NCI-H748 (cell line): ENCODE results near the gene FGGY.

Experiments
- DNase-seq: peaks from one replicate; lab custom pipeline; 2025; ENCODE audit not compliant: unreplicated experiment; lab: John Stamatoyannopoulos, UW

The FGGY gene

DNA sequence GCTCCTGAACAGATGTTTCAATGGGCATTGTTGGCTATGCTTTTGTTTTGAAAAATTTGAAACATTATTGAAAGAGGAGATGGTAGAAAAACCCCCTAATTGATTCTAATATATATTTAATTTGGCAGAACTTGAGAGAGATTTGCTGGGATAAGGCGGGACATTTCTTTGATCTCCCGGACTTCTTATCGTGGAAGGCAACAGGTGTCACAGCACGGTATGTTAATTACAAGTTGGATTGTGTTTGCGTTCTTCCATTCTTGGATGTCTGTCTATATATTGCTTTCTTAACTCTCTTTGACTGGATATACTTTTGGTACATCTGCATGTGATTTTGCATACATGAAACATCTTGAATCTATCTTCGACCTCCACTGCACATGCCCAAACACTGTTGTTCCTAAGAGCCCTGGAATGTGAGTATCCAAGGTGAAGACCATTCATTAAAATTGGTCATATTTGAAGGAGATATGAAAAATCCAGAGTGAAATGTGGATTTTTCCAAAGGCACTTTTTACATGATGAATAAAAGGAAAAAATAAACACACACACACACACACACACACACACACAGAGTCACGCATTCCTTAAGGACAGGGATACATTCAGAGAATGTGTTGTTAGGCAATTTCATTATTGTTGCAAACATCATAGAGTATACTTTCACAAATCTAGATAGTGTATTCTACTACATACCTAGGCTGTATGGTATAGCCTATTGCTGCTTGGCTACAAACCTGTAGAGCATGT is 81.9 kb downstream of the FGGY start:
- no peak for DNase-seq

DNA sequence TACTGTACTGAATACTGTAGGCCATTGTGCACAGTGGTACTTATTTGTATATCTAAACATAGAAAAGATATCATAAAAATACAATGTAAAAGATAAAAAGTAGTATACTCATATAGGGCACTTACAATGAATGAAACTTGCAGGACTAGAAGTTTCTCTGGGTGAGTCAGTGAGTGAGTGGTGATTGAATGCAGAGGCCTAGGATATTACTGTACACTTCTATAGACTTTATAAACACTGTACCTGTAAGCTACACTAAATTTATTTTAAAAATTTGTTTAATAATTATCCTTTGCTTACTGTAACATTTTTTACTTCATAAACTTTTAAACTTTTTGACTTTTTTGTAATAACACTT is 82.5 kb downstream of the FGGY start:
- DNase-seq = no peak

DNA sequence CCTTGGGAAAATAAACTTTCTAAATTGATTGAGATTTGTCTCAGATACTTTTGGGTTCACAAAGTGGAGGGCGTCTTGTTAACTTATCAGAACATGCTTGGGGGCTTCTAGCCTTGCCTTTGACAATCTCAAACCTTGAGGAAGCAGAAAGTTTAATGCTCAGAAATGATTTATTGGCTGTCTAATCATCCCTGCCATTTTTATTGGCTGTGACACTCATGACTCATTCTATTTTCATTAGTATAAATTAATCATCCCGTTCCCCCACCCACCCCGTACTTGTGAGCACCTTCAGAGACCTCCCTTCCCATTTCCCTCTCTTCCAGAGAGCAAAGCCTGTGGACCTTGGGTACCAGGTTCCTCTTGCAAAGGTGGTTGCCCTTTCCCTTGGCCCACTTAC is 87.1 kb downstream of the FGGY start:
- DNase-seq = no peak

DNA sequence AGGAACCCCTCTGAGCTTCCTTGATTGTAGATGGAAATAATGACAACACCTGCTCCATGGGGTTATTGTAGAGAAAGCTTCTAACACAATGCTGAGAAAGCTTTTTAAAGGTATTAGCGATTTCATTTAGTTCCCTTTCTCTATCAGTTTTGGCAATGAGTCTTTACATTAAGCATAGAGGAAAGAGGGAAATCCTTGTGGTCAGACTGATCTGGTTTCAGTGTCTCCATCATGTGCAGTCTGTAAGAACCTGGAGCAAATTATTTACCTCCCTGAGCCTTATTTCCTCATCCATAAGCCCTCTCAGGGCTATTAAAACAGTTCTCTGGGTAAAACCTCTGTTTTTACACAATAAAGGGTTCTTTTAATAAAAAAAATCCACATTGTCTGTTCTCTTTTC is 87.5 kb downstream of the FGGY start:
- peak; percentile 52 for DNase-seq

DNA sequence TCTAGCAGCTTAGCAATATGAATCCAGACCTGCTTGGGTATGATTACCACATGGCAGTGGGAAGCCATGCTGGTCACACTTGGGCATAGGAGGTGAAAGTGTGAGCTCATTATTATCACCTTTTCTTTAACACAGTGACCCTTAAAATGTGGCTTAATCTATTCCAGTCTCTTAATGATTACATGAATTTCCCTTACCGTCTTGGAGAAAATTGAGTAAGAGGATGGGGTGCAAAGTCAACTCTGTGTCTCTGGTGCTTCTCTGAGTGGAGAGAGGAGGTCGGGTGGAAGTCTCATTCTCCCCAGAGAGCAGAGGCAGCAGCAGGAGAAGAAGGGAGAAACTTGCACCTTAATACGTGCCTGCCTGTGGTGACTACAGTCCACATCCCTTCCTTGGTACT is 91.3 kb downstream of the FGGY start:
- DNase-seq = no peak

DNA sequence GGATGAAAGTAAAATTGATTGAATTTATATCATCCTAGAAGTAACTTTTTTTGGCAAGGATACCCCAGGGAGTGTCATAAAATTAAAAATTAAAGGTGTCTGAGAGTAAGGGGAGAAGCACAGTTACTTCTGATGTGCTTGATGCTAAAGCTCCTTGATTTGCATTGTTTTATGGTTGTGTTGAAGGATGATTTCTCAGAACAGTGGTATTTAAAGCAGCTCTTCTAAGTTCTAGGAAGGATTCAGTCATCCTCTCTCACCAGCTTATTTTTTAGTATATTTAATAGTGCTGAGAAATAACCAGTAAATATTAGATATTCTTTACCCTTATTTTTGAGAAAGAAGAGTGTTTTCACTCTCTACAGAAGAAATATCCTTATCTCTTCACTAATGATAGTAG is 93.0 kb downstream of the FGGY start:
- no peak for DNase-seq

DNA sequence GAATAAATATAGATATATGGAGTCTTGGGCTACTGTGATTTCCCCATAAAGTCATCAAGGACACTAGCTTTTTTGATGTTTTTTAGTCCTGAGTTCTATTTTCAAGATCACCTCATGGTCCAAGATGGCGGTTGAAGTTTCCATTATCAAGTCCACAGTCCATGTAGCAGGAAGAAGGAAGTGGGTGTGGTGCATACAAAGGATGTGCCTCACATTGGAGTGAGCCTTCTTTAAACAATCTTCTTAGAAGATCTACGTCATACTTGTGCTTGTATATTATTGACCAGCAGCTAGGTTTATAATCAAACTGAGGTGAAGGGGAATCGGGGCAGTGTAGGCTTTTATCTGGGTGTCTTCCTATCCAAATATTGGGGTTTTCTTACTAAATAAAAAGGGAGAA is 93.4 kb downstream of the FGGY start:
- no peak for DNase-seq

DNA sequence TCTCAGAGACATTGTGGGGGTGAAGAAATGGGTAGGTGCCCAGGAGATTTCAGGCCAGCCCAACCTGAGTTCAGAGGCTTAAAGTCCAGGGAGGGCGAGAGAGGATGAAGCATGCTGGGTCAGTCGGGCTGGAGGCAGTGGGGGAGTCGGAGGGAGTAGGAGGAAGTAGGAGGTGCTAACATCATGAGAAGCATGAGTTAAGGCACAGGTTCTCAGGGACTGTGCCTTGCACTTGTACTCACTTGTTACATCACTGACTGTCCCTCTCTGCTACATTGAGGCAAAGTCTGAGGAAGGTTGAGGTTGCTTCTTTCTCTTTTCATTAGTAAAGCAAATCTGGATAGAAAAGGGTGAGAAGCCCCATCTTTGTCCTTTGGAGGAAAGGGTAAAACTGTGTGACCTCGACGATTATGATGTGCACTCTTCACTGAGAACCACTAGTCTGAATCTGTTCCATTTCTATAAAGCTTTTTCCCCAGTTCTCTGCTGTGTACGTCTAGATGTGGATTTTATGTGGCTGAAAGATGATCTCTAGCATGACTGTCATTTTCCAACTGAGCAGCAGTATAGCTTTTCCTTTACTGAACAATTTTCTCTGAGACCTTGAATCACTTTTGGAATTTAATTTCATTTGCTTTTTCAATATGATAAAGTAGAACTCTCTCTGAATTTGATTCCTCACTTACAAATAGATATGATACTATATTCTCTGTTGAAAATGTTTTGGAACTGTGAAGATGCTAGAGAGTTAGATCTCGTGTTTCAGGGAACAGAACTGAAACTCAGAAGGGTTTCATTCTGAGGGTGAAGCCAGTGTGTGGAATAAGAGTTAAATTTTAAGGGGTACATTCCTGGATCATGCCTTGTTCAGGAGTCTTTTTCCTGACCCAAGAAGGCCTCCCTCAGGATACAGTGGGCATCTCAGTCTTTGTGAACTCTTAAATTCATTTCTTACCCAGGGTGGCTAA is 94.6 kb downstream of the FGGY start:
- DNase-seq = no peak

DNA sequence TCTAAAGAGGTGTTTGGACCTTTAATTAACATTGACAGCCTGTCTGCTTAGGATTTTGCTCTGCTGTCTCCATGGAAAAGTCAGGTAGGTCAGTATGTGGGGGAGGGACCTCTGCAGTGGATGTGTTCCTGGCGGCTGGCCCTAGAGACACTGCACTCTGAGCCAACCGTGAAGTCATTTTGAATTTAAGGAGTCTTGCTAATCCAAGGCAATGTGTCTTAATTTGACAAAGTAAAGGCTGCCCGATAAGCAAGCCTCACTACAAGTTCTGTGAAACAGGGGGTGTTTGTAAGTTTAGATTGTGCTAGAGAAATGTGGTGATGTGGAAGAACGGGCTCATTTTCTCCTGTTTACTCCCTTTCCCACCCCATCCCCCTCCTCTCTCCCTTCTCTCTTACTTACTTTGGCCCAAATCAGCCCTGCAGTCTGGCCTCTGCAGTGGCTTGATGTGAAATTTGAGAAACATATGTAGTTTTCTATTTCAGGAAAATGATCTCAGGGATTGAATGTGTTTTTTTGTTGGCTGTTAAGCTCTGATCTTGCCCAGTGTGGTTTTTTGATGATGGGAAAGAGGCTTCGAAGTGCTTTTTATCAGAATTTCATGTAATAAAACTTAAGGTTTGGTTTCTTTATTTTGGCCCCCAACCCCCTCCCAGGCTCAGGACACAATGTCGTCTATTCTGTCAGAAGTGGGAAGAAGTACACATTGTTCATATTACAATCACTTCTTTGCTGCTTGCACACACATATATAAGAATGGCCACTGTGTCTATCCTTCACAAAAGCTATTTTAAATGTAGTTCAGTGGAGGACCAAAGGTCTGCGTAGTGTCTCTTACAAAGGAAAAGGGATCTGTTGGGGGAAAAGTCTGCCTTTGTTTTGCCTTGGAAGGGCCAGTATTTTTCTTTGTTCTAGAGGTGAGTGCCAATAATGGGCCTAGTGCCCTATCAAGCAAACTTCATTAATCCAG is 96.6 kb downstream of the FGGY start:
- DNase-seq = peak; percentile 28

DNA sequence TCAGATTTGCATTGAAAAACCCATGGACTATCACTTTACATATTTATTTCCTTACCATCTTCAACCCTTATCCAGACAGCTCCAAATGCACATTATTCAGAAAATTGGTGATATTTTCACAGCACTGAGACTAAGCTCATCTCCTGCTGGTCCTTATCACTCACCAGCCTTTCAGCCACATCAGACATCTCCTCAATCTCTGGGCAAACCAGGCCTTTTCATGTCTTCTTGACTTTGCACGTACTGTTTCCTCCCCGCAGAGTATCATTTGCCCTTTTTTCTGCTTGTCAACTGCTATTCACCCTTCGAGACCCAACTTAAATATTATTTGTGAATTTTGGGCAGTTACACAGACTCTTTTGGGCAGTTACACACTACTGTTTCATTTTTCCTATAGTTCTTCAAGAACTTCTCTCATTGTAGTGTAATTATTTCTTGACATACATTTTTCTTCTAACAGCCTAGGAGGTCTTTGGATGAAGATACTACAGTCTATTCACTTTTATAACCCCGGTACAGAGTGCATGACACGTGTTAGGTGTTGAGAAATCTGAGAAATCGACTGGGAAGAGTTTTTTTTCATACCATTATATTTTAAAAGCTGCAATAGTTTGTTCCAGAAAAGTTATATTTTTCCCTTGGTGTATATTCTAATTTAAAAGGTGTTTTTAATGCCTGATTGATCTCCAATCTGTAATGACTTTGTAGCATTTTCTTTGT is 98.0 kb downstream of the FGGY start:
- no peak for DNase-seq

DNA sequence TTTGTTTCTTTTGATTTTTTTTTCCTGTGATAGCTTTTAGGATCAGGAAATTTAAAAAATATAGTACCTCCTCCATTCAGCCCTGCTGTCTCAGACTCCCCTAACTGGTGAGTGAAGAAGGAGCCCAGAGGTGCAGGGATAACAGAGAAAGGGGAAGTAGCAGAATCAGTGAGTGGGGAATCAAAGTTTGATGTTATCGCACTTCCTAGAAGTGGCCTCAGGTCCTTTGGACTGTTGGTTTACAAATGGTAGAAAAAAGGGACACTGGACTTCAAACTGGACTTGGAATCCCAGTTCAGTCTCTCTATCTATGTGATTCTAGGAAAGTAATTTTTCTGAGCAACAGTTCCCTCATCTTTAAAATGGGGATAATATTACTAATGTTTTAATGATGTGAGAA is 99.5 kb downstream of the FGGY start:
- DNase-seq = no peak

DNA sequence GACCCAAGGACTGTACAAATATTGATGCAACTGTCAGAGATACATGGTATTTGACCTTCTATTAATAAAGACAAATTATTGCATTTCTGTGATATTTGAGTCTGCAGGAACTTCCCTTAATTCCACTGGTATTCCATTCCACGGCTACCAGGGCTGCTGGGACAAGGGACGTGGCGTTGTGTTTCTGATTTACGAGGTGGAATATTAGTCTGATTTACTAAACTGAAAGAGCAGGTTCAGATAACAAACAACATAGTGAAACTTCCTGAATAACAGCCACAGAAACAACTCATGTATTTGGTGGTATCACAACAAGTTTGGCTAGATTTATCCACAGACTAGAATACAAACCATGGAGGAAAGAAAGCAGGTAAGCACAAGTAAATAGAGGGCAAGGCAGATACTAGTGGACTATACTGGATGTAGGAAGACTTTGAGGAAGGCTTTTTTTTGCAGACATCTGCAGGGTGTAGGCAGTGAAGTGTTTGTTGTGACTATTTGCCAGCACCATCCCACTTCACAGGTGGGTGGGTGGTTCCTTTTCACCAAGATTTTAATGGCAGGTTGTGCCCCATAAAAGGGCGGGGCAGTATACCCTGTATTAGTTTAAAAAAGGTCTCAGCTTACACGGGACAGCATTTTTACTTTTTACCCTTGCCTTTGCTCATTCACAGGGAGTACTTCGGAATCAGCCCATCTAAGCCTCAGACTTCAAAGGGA is 100.4 kb downstream of the FGGY start:
- peak; percentile 10 for DNase-seq

DNA sequence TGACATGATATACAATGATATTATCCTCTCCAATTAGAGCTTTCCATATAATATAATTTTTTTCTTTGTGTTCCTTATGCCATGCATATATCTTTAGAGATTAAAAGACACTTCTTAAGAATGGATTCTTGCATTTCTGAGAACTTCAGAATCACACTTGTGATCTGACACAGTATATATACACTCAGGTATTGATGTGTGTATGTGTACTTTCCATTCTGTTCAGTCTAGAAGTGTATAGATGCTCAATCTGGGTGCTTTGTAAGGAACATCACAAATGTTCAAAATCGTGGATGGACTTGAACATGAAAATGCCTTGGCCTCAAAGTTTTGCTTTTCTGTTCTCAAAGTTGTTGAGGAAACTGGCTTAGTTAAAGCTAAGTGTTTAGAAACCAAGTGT is 102.7 kb downstream of the FGGY start:
- no peak for DNase-seq

DNA sequence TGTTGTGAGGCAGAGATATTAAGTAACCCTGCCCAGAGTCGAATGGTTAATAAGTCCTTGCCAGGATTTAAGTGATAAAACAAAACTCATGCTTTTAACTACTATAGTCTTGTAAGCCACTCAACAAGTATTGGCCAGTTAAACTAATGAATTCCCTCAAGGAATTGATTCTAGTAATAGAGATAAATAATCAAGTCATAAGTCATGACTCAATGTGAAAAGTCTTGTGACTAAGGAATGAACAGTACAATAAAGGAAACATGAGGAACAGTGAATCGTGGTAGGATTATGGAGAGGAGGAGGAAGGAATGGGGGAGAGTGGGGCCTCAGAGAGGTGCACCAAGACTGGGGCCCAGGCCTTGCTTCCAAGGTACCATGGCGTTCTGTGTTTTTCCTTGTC is 104.7 kb downstream of the FGGY start:
- no peak for DNase-seq

DNA sequence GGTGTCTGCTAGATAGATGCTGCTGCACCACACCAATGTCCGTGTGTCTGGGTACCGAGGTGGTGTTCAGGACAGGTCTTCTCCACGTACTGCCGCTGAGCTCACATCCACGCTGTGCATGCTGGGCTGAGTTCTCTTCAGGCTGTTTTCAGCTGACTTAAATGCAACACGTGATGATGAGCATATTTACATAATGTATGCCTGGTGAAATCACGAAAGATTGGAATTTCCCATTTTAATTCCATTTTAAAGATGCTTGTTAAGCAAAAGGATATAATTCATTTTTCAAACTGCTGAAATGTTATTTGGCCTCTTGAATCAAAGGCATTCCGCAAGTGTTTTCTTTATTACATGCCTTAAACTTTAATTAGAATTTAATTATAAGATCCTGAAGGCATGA is 107.9 kb downstream of the FGGY start:
- no peak for DNase-seq

DNA sequence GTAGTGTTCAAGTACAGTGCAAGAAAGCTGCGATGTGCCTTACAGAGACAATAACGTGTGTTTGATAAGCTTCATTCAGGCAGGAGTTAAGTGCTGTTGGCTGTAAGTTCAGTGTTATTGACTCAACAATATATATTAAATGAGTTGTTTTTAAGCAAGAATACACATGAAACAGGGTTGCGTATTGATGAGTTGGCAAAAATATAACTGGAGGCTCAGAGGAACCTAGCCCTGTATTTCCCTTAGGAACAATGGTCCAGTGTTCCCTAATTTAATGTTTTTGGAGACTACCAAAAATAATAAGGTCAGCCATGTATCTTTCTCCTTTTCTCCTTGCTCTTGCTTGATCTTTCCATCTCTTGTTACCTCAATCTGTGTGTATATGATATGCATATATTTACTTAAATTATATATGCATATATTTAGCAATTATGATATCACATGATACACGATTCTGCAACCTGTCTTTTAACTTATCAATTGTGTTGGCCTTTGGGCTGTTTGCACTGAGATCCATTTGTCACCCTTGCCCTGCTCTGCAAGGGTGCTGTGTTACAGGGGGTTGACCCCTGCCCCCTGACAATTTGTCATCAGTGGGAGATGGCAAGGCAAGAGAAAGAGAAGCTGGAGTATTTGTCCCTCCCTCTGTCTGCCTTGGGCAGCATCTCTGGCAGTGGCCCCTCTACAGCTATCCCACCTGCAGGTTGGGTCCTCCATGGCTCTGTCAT is 109.7 kb downstream of the FGGY start:
- DNase-seq = no peak

DNA sequence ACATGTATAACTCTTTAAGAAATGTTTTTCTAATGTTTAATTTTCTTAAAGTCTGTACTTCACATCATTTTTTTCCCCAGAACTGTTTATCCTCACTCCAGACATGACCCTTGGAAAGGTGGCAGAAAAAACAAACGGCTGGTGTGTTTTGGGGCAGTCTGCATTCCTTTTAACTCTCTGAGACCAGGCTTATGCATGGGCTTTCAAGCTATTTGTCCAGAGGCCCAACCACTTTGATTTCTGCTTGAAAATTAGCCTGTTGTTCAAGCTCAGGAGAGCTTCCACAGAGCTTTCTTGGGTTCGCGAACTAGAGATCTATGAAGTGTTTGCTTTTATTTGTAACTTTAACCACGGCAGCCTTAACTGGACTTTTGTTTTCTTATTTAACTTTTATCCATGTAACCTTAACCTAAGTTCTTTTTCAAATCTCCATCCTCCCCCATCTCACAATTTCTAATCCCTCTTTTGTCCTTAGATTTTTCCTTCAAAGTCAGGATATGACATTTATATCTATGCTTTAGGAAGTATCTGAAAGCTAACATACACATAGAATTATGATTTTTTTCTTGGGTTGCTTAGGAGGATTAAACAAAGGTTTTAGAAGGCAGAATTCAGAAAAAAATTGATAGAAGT is 111.8 kb downstream of the FGGY start:
- DNase-seq = no peak

DNA sequence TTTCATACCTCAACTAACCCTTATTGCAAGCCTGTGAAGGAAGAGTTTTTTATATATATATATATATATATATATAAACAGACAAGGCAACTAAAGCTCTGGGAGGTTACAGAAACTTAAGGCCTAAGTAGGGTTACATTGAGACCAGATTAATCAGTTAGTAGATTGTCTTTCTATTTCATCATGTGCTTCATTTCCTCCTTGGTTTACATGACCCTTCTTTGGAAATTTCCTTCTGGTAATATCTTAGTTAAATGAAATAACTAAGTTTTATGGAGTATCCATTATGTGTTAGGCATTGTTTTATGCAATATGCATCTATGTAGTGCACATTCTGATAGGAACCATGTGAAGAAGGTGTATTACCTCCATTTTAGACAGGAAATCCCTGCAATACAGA is 112.7 kb downstream of the FGGY start:
- DNase-seq = no peak

DNA sequence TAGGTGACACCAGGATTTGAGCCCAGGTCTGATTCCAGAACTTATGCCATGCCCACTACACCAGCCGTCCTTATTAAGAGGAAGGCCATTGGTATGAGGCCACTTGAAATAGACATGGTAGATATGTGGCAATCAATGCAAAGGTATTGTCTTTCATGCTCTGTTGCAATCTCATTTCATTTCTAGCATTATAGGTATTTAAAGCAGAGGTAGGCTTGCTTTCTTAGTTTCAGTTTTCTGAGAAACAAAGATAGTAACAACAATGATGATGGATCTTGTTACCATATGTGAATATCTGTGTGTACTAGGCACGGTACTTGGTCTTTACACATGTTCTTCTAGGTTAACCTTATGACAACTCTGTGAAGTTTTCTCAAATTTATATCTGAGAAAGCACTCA is 113.1 kb downstream of the FGGY start:
- no peak for DNase-seq
